Fibroblast of gingiva (primary cell): Measurements from ENCODE around the gene MYPOP.
"Not testable (repeated sequence)": the region's sequence is repeated elsewhere in the genome, so short reads cannot be mapped to it uniquely, and the experiment has no call there.

Source experiments
- DNase-seq: peaks from one replicate; pipeline ENCODE4 v3.0.0-alpha.2; 2011; ENCODE audit warnings: low read depth

MYPOP gene

GRCh38 chr19:45883881-45884681 is 18.3 kb downstream of the MYPOP start:
- no peak for DNase-seq

DNA sequence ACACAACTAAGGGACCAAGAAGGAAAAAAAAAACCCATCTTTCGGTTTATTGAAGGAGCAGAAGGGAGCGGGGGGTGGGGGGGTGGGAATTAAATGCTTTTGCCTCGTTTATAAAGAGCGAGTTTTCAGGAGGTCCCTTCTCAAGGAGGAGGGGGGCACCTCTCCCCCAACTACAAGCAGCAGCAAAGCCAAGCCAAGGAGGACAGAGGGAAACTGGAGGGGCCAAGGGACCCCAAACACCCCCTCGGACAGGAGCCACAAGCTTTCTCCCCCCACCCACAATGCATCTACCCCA is 18.9 kb downstream of the MYPOP start:
- DNase-seq = no peak

DNA sequence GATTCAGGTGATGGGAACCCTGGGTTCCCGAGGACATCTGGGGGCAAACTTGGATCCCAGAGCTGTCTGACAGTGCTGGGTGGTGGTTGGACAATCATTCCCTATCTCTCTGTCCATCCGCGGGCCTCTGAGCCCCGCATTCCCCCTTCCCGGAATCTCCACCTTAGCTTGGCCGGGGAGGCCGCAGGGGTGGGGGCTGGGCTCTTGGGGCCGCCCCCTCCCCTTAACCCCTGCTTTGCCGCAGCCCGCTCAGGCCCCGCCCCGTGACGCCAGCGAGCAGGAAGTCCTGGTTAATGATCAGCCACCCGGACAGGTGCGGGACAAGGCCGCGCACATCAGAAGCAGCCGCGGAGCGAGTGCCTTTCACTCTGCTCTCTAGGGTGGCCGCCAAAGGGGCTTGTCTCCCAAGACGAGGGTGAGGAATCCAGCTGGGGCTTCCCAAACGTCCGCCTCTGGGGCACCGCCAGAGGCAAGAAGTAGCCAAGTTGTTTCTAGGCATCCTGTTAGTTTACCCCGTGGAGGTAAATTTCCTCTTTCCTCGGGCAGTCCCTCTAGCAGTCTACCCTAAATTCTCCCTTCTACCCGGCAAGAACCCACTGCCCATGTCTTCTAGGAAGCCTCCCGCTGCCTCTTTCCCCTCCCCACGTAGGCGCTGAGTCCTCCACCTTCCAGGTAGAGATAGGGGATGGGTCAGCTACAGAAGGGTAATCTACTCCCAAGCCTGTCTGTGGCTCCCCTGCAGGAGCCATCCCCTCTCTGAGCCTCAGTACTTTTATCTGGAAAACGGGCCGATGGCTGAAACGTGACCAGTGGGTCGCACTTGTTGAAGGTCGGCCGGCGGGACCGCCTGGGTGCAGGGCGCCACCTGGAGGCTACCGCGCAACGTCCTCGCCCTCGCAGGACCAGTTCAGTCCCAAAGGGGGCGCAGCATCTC is 19.5 kb downstream of the MYPOP start:
- peak; percentile 83 for DNase-seq

DNA sequence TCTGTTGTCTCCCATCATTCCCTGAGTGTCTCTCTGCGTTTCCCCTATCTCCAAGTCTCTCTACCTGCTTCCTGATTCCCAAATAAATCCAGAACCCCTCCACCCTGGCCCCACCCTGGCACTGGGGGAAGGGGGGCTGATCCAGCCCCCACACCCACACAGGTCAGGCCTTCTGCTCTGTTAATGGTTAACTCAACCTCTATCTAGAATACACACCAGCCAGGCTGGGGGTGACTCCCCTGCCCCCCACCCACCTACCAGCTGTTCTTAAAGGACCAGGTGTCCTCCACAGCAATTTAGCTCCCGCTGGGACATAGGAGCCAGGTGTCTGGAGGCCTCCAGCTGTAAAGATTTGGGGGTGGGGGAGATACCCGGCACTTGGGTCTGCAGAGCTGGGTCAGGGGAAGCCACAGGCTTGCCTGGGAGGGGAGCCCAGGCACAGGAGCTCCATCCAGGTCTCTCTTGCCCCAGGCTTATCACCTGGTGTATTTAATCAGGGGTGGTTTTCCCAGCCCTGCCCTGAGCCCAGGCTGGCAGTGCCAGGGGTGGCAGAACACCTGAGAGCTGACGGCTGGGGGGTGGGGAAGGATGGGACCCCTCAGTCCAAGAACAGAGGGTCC is 20.4 kb downstream of the MYPOP start:
- DNase-seq = no peak

- DNase-seq = no peak
Observed at GRCh38 chr19:45881082-45881908, 21.1 kb downstream of the MYPOP start.

DNA sequence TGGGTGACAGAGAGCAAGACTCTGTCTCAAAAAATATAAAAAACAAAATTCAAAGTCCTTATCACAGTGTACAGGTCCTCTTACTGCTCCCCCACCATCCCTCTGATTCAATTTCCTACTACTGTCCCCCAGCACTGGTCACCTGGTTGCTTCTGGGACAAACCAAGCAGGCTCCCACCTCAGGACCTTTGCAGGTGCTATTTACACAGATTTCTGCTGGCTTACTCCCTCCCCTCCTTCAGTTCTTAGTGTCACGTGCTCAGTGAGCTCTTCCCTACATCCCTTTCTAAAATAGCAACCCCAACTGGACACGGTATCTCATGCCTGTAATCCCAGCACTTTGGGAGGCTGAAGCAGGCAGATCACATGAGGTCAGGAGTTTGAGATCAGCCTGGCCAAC is 22.4 kb downstream of the MYPOP start:
- DNase-seq = no peak

GRCh38 chr19:45879055-45879454 is 23.4 kb downstream of the MYPOP start:
- DNase-seq = no peak

DNA sequence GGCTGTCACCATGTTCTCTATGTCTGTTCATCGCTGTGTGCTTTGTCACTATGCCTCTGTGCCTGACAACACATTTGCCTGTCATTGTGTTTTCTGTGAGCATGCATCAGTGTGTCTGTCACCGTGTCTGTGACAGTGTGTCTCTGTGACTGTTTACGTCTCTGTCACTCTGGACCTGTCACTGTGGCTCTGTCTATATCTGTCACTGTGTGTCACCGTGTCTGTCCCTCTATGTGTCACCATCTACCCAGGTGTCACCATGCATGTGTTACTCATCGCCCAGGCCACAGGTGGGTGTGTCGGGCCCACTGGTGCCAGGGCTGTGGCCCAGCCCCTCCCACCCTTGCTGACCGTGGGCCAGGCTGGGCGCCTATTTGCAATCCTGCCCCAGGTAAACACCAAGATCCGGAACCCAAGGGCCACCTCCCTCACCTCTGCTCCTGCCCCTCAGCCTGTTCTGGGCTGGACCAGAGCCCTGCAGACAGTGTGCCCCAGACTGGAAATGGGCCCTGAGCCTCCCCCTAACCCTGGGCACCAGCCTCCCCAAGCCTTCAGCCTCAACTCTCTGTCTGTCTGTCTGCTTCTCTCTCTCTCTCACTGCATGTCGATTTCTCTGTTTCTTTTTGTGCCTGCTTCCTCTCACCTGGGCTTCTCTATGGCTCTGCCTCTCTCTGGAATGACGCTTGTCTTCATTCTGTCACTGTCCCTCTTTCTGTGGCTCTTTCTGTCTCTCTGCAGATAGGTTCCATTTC is 24.2 kb downstream of the MYPOP start:
- DNase-seq = no peak

- DNase-seq = no peak
Observed at GRCh38 chr19:45876411-45877197, 25.8 kb downstream of the MYPOP start.

- no peak for DNase-seq
Observed at GRCh38 chr19:45876161-45876410, 26.3 kb downstream of the MYPOP start.

DNA sequence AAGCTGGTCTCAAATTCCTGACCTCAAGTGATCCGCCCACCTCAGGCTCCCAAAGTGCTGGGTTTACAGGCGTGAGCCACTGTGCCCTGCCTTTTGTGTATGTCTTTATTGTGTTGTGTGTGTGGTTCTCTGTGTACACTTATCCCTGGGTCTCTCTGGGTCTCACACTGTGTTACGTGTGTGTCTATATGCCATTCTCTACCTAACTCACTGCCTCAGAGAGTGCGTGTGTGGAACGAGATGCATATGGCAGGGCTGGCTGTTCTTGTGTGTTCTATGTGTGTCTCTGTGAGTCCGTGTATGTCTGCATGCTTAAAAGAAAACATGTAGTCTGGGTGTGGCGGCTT is 27.8 kb downstream of the MYPOP start:
- DNase-seq = no peak

- DNase-seq = no peak
Observed at GRCh38 chr19:45873219-45873772, 29.1 kb downstream of the MYPOP start.

DNA sequence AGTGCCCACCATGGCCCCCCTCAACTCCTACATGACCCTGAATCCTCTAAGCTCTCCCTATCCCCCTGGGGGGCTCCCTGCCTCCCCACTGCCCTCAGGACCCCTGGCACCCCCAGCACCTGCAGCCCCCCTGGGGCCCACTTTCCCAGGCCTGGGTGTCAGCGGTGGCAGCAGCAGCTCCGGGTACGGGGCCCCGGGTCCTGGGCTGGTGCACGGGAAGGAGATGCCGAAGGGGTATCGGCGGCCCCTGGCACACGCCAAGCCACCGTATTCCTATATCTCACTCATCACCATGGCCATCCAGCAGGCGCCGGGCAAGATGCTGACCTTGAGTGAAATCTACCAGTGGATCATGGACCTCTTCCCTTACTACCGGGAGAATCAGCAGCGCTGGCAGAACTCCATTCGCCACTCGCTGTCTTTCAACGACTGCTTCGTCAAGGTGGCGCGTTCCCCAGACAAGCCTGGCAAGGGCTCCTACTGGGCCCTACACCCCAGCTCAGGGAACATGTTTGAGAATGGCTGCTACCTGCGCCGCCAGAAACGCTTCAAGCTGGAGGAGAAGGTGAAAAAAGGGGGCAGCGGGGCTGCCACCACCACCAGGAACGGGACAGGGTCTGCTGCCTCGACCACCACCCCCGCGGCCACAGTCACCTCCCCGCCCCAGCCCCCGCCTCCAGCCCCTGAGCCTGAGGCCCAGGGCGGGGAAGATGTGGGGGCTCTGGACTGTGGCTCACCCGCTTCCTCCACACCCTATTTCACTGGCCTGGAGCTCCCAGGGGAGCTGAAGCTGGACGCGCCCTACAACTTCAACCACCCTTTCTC is 30.1 kb downstream of the MYPOP start:
- no peak for DNase-seq

- no peak for DNase-seq
Observed at GRCh38 chr19:45870798-45871197, 31.6 kb downstream of the MYPOP start.

DNA sequence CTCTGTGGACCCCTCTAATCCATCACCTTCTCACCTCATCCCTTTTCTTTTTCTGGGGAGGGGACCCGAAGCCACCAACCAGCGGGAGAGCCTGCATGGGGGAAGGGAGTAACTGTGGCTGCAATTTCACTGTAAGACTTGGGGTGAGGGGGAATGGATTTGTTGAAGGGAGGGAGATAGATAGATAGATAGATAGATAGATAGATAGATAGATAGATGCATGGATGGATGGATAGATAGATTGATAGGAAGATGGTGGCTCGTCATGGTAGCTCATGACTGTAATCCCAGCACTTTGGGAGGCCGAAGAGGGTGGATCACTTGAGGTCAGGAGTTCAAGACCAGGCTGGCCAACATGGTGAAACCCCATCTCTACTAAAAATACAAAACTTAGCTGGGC is 35.2 kb downstream of the MYPOP start:
- not testable (repeated sequence) for DNase-seq

DNA sequence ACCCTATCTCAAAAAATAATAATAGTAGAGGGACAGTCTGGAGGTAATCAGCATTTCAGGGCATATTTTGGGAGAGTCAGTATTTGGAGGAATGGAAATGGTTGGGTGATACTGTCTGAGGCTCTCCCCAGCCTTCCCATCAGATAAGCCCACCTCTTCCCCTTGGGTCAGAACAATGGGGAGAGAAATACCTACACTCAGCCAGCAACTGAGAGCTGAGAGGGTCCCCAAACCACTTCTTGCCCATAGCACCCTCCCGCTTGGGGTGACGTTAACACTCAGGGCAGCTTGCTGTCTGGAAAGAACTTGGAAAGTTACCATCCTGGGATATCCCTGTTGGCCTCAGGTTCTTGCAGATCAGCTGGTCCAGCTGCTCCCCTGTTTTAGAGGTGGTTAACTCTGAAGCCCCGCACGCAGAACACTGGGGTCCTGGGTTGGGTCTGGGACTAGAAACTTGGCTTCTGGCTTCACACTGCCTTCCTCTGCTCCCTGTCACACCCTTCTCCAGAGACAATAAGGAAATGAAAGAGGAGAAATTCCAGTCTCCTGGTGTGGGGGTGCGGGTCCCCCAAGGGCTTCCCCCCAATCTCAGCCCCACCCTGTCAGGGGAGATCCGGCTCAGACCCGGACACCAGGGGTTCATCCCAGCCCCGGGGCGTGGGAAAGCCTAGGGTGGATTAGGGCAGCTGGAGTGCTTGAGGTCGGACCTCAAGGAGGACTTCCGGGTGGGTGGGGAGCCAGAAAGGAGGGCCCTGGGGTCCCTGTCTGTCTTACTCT is 35.8 kb downstream of the MYPOP start:
- DNase-seq = no peak

DNA sequence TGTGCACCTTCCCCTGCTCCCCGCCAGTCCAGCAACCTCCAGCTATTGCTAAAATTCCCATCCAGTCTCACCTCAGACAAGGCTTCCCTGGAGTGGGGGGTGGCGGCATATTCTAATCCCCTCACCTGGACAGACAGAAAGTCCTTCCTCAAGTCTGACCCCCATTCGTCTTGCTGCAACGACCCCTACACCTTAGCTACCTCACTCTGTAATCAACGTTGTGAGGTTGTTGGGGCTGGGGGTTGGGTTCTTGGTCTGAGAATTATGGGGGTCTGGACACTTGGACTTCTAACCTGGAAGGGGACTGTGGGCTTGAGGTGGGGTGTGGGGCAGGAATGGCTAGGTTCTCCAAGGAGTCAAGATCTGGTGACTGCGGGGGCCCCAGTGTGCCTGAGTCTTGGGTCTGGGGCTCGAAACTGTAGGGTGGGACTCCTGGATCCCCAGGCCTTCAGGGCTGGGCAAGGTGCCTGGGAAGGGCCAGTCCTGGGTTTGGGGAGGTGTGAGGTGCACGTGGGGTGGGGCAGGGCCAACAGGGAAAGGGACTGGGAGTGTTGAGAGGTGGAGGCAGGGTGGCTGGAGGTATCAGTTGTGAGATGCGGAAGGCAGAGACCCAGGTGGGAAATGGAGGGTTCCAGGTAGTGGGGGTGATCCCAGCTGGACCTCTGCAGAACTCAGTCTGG is 37.0 kb downstream of the MYPOP start:
- DNase-seq = no peak

DNA sequence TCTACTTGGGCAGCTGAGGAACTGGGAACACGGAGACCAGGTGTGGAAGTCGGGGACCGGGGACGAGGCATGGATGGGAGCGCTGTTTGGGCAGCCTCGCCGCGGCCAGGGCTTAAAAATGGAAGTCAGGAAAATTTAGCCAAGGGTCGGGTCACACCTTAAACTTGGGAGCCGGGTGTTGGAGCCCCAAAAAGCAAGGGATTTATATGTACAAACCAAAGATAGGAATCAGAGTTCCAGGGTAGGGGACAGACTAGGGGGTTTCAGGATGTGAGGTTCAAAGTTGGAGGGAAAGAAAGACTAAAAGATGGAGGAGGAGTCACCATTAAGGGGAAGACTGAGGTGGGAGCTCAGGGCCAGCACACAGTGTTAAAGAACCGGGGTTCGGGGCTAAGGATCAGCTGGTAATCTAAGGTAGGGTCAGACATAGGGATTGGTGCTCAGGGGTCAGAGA is 37.8 kb downstream of the MYPOP start:
- no peak for DNase-seq
